Stimulated activated CD4-positive, alpha-beta T cell treated with anti-CD3 and anti-CD28 coated beads, Interleukin-1b, Interleukin-23, amount 100 ng/mL, for 48 hours (primary cell): ENCODE measurements around the gene PRKCD.

Experiments used
- DNase-seq: peaks from one replicate; pipeline ENCODE4 v3.0.0-alpha.2; 2020

Gene PRKCD

GRCh38 chr3:53221827-53222182 is 60.8 kb downstream of the PRKCD start:
- DNase-seq = no peak

- DNase-seq = no peak
Observed at GRCh38 chr3:53222183-53222901, 61.3 kb downstream of the PRKCD start.

- DNase-seq = no peak
Observed at GRCh38 chr3:53223025-53223424, 62.0 kb downstream of the PRKCD start.

- no peak for DNase-seq
Observed at GRCh38 chr3:53223541-53223966, 62.5 kb downstream of the PRKCD start.

DNA sequence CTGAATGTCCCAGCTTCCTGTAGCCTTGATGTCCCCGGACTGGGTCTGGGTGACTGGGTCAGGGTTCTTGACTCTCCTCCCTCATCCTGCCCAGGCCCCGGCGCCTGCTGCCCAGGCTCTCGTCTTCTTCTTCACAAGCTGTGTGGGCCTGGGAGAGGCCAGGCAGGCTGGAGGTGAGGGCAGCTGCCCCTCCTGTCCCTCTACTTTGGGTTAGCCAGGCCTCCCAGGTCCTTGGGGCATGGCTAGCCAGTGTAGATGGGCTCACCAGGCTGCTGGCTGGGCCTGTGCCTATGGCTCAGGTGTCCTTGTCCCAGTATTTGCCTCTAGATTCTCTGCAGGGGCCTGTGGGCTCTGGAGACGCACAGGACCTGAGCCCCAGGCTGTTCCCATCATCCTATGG is 63.0 kb downstream of the PRKCD start:
- DNase-seq = no peak

GRCh38 chr3:53224536-53224935 is 63.5 kb downstream of the PRKCD start:
- DNase-seq = no peak

- no peak for DNase-seq
Observed at GRCh38 chr3:53225181-53225580, 64.2 kb downstream of the PRKCD start.

- no peak for DNase-seq
Observed at GRCh38 chr3:53225651-53226050, 64.6 kb downstream of the PRKCD start.

DNA sequence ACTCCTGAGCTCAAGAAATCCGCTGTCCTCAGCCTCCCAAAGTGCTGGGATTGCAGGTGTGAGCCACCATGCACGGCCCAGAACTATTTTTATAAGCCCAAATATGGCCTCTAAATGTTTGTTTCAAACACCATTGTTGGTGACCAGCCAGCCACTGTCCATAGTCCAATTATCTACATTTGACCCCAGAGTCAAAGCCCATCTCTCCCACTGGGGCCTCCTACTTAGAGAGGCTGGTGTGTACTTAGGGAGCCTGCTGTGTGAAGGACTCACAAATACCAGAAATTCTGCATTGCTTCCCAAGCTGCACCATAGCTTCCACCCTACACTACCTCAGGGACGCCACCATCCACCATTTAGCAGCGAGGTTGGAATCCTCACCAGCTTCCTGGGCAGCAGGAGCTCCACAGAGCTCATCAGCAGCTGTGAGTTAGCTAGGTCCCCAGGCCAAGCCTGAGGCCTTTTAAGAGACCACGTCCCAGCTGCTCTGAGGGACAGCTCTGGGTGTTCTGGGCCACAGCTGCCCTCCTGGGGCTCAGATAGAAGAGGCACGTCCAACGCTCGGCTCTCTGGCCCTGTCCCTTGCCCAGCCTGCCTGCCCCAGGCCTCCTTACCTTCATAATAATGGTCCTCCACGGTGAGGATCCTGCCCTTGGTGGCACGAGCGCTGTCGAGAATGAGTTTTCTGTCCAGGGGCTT is 65.3 kb downstream of the PRKCD start:
- DNase-seq = no peak

DNA sequence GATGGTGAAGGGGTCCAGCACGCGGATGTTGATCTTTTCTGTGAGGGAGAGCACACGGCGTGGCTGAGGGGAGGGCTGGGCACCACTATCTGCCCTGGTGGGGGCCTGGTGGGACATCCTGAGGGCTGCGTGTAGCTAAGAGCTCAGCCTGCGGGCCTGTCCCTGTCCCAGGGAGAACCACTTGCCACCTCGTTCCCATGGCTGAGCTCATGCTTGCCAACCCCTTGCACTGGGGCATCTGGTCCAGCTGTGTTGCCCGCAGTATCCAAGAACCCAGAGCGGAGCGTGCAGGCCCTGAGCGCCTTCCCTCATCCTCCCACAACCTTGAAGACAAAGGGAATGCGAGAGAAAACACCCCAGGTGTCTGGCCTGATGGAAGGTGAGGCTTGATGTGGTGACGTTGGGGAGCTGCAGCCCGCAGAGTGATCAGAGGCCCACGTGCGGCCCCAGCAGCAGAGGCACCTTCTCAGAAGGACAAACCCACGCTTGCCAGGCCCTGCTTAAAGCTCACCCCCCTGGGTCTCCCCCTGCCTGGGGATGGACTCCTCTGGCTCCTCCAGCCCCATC is 65.9 kb downstream of the PRKCD start:
- DNase-seq = no peak

- no peak for DNase-seq
Observed at GRCh38 chr3:53227993-53228885, 67.2 kb downstream of the PRKCD start.

DNA sequence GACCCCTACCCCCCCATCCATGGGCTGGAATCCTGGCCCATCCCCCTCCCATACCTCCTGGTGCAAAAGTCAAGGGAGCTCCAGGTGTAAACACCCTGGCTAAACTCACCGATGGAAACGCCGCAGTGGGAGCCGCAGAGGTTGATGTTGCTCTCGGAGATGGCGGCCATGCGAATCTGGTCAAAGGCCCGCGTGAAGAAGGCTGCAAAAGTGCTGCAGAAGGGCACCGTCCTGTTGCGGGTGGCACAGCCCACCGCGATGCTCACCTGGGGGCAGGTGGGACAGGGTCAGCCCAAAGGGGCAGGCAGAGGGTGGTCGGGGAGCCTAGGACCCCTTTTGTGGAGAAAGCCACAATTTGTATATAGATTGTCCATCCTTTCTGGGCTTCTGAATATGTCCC is 68.2 kb downstream of the PRKCD start:
- no peak for DNase-seq

GRCh38 chr3:53229606-53230005 is 68.6 kb downstream of the PRKCD start:
- DNase-seq = no peak

DNA sequence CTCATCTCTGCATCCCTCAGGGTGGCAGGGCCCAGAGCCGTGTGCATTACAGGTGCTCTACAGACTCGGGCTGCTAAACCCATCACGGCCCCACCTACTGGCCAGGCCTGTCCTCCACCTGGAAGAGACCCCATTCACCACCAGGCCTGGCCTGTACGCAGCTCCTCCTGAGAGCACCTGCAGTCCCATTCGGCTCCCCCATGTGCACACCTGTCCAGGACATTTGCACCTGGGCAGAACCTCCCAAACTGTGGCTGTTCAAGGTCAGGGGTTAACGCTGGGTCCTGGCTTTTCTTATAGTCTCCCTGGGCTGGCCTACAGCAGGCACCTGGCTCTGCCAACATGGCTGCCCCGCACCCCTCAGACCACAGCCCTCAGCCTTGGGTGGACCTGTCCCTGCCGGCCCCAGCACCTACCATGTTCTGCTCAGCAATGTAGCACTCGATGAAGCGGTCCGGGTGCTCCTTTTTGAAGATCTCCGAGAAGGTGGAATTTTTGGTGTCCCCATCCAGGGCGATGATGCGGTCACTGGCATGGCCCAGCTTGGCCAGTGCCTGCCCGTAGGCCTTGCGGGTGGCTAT is 69.1 kb downstream of the PRKCD start:
- no peak for DNase-seq

DNA sequence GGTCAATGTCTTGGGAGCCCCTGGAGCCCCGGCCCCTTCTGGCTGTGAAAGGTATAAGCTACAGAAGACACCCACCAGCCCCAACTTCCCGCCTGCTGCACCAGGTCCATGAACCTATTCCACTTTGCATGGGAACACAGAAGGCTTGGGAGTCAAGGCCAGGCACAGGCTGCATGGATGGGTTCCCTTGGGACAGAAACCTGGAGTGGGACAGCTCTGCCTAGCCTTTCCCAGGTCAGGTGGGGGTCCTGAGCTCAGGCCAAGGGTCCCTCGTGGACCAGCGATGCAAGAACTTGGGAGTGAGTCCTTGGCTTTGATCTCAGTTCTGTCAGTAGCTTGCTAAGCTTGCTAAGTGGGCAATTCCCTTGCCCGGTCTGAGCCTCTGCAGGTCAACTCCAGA is 69.8 kb downstream of the PRKCD start:
- DNase-seq = no peak

DNA sequence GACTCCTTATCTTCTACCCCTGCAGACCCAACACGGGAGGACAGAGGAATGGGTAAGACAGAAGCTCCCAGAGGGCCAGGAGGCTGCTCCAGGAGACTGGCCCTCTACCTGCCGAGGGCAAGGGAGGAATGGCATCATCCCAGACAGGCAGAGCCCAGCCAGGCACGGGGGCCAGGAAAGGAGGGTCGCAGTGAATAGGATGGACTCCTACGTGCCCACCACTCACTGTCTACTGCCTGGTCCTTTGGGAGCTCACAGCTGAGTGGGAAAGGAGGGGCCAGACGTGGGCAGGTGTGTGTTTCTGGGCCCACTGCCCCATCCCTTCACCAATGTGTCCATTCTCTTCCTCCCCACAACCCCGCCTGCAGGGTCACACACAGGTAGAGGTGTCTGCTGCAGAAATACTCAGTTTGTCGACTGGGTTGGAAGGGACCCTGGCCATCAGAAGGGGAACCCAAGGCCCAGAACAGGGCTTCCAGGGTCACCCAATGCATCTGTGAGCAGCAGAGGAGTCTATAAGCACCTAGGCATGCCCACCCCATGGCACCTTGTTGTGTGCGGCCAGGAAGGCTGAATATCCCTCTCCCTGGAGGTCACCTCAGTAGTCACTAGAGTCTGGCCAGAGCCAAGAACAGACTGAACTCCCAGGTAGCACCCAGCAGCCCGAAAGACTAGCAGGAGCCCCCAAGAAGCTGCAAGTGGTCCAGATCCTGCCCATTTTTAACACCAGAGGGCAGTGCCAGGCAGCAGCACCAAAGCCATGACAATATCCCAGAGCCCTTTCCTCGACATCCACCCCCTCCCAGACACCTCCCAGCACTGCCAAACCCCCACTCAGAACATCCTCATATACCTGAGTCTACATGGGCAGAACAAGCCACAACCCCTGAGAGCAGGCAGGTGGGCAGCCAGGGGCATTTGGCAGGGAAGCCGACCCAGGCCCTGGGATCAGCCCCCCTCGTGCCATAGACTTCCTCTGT is 70.8 kb downstream of the PRKCD start:
- no peak for DNase-seq

GRCh38 chr3:53232641-53233377 is 71.8 kb downstream of the PRKCD start:
- DNase-seq = no peak

DNA sequence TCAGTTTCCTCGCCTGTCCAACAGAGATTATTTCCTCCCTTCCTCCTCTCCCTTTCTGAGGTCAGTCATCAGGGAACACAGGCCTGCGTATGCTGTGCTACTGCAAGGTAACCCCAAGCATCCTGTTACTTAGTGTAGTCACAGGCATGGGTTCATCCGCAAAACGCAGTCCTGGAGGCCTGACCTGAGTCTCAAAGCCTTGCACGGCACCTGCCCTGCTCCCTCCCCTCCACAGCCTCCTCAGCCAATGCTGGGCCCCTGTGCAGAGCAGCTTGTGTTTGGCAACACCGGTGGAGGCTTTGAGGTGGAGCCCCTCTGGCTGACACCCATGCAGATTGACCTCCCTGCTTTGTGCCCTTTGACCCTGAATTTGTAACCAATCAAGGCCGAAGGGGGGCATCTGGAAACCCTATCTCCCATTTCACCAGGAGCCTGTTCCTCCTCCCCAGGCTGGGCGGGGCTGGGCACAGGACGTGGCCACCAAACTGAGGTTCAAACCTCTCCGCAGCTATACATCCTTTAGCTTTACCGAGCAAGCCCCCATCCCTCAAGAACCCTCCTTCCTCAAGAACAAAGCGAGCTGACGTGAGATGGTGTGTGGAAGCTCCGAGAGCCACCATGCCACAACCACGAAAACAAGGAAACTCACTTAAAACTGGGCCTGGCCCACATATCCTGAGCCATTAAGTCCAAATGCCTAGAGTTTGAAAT is 73.3 kb downstream of the PRKCD start:
- DNase-seq = no peak

GRCh38 chr3:53234841-53235232 is 73.8 kb downstream of the PRKCD start:
- no peak for DNase-seq

- DNase-seq = no peak
Observed at GRCh38 chr3:53235545-53235944, 74.5 kb downstream of the PRKCD start.
